Progenitor cell of endocrine pancreas (in vitro differentiated cells): ENCODE results near the gene GLI2. TPM values are rescaled to one million over a fixed set of nuclear protein-coding genes. Genes with fewer than 3 reads are reported as not detected.

Experiments
- DNase-seq: peaks from one replicate; pipeline ENCODE4 v3.0.0; 2021; ENCODE audit warnings: low spot score; ENCODE audit not compliant: unreplicated experiment
- H3K27ac Mint-ChIP-seq: 2 replicates; pipeline ENCODE4 v1.8.0; 2021; ENCODE audit warnings: mild to moderate bottlenecking, moderate library complexity, mixed read lengths
- H3K27me3 Mint-ChIP-seq: 2 replicates; pipeline ENCODE4 v1.8.0; 2021; ENCODE audit warnings: mixed read lengths
- H3K36me3 Mint-ChIP-seq: 2 replicates; pipeline ENCODE4 v1.8.0; 2022; ENCODE audit warnings: mixed read lengths; ENCODE audit not compliant: insufficient read depth
- H3K4me1 Mint-ChIP-seq: 2 replicates; pipeline ENCODE4 v1.8.0; 2021; ENCODE audit warnings: low read depth, mixed read lengths
- H3K4me3 Mint-ChIP-seq: 2 replicates; pipeline ENCODE4 v1.8.0; 2021; ENCODE audit warnings: low read depth, mild to moderate bottlenecking, moderate library complexity, mixed read lengths
- H3K9me3 Mint-ChIP-seq: 2 replicates; pipeline ENCODE4 v1.8.0; 2021; ENCODE audit warnings: low read depth, mixed read lengths
- CTCF ChIP-seq: fragments of 200-600 bp; sonication (generic); IDR thresholded peaks from one replicate; pipeline ENCODE4 v1.5.0; 2021; ENCODE audit warnings: antibody characterized with exemption, mild to moderate bottlenecking; ENCODE audit not compliant: unreplicated experiment
- total RNA-seq: library from RNA; stranded (reverse); gene quantifications from 2 replicates; pipeline ENCODE4 v1.2.1, GENCODE V29; 2021

GLI2 gene
- total RNA-seq, 1 donor from 2014 or later: 2.3 TPM

DNA sequence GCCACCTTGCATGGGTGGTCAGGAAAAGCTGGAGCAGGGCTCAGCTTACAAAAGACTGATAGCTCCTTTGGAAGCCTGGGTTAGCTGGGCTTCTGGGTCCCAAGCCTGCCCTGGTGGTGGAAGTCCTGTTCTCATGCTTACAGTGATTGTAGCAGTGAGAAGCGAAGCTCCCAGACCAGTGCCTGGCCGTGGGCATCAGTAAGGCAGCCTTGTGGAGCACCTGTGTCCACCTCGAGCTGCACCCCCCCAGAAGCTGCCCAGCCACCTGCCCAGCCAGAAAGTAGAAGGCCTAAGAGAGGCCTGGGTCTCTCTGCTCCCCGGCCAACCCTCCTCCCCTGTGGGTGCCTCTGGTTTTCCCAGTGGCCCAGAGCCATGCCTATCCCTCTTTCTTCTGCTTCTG, 10.5 kb downstream of the GLI2 start:
- Mint-ChIP-seq H3K27ac (no peak overlapping the region), H3K27me3 (peaks cover 87% of the 10 kb centered on the region), H3K4me1 (peaks cover 5% of the 10 kb centered on the region), H3K36me3 (no peaks in the 10 kb centered on the region), H3K4me3 (no peak overlapping the region), H3K9me3 (no peaks in the 10 kb centered on the region)
- DNase-seq: no peak
- TF ChIP-seq CTCF: no peak

DNA sequence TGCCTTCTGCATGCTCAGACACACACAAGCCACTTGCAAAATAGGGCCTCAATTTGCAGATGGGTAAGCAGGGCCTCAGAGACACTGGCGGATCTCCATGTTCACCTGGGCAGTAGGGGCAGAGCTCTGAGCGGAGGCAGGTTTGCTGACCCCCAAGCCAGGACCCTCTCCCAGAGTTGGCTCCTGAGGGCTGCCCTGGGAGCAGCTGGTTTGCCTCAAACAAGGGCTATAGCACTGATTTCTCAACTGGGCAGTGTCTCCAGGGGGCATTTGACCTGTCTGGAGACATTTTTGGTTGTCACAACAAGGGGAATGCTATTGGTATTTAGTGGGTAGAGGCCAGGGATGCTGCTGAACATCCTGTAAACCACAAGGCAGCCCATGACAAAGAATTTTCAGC, 11.6 kb downstream of the GLI2 start:
- Mint-ChIP-seq H3K27ac (no peak overlapping the region), H3K27me3 (peaks cover 88% of the 10 kb centered on the region), H3K36me3 (no peaks in the 10 kb centered on the region), H3K4me3 (no peak overlapping the region), H3K4me1 (peaks cover 2% of the 10 kb centered on the region), H3K9me3 (no peaks in the 10 kb centered on the region)
- DNase-seq: peak; percentile 5
- TF ChIP-seq CTCF: no peak

GRCh38 chr2:120747706-120748105, 12.0 kb downstream of the GLI2 start:
- H3K4me3 Mint-ChIP-seq: no peak overlapping the region
- no peaks in the 10 kb centered on the region for H3K36me3 Mint-ChIP-seq
- peaks cover 2% of the 10 kb centered on the region for H3K4me1 Mint-ChIP-seq
- no peaks in the 10 kb centered on the region for H3K9me3 Mint-ChIP-seq
- no peak for TF ChIP-seq CTCF
- H3K27me3 Mint-ChIP-seq: peaks cover 86% of the 10 kb centered on the region
- DNase-seq: no peak
- no peak overlapping the region for H3K27ac Mint-ChIP-seq

GRCh38 chr2:120748310-120748709, 12.6 kb downstream of the GLI2 start:
- H3K36me3 Mint-ChIP-seq: no peaks in the 10 kb centered on the region
- no peaks in the 10 kb centered on the region for H3K4me1 Mint-ChIP-seq

DNA sequence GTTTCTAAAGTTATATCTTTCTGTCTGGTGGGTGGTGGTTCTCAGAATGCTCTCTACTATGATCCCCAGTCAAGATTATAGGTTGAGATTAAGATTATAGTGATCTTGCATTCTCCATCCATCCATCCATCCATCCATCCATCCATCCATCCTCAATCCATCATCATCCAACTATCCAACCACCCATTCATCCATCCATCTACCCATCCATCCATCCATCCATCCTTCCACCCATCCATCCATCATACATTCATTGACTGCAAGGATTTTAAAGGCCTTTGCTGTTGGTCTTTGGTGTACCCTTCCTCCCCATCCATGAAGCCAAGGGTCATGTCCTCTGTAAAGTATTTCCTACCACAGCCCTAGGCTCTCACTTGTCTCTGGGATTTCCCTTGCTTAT, 13.1 kb downstream of the GLI2 start:
- no peak for DNase-seq
- H3K4me1 Mint-ChIP-seq: no peaks in the 10 kb centered on the region
- H3K4me3 Mint-ChIP-seq: no peak overlapping the region
- peaks cover 80% of the 10 kb centered on the region for H3K27me3 Mint-ChIP-seq
- TF ChIP-seq CTCF: no peak
- H3K9me3 Mint-ChIP-seq: no peaks in the 10 kb centered on the region
- H3K27ac Mint-ChIP-seq: no peak overlapping the region
- H3K36me3 Mint-ChIP-seq: no peaks in the 10 kb centered on the region

More at GRCh38 chr2:120748310-120748709, 12.6 kb downstream of the GLI2 start:
- Mint-ChIP-seq H3K9me3 (no peaks in the 10 kb centered on the region), H3K27ac (no peak overlapping the region), H3K4me3 (no peak overlapping the region), H3K27me3 (peaks cover 81% of the 10 kb centered on the region)
- DNase-seq: no peak
- no peak for TF ChIP-seq CTCF
